Stimulated activated CD4-positive, alpha-beta T cell treated with anti-CD3 and anti-CD28 coated beads, Interleukin-15, amount 100 ng/mL, for 24 hours (primary cell): ENCODE measurements around the gene CHST3.
A peak's percentile ranks its signal among the peaks of the same experiment; 100 is the strongest.
"Not testable (repeated sequence)": the region's sequence is repeated elsewhere in the genome, so short reads cannot be mapped to it uniquely, and the experiment has no call there.

Experiments
- DNase-seq: peaks from one replicate; pipeline ENCODE4 v3.0.0-alpha.2; 2020

Gene CHST3

GRCh38 chr10:71950683-71951082, 13.5 kb upstream of the CHST3 start:
- DNase-seq, result no peak

GRCh38 chr10:71952745-71953144, 11.4 kb upstream of the CHST3 start:
- no peak for DNase-seq

DNA sequence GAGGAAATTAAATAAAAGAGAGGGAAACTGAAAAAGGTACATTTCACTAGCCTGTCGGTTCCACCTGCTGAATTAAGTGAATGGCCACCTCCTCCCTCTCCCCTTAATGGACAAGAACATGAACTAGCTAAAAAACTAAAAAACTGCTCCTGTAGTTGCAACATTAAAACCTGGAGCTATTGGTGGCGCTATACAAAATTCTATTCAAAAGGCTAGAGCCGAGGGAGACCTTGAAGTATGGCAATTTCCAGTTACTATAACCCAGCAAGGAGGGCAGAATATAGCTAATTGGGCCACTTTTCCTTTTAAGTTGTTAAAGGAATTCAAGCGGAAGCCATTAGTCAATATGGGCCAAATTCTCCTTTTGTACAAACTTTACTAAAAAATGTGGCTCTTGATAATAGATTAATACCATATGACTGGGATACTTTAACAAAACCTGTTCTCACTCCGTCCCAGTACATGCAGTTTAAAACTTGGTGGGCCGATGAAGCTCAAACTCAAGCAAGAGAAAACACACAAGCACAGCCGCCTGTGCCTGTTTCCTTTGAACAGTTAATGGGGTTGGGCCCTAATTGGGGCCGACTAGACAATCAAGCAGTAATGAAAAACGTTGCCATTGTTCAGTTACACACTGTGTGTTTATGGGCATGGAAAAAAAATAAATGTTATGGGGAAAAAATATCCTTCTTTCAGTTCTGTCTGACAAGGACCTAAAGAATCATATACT, 6.5 kb upstream of the CHST3 start:
- DNase-seq, result no peak

DNA sequence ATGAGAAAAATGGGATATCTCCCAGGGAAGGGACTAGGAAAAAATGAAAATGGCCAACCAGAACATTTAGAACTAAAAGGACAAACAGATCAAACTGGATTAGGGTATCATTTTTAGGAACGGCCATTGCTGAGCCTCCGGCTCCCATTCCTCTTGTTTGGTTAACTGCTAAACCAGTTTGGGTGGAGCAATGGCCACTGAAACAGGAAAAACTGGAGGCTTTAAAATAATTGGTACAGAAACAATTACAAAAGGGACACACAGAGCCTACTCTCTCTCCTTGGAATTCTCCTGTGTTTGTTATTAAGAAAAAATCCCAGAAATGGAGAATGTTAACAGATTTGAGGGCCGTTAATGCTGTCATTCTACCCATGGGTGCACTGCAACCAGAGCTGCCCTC, 4.7 kb upstream of the CHST3 start:
- DNase-seq, result no peak

DNA sequence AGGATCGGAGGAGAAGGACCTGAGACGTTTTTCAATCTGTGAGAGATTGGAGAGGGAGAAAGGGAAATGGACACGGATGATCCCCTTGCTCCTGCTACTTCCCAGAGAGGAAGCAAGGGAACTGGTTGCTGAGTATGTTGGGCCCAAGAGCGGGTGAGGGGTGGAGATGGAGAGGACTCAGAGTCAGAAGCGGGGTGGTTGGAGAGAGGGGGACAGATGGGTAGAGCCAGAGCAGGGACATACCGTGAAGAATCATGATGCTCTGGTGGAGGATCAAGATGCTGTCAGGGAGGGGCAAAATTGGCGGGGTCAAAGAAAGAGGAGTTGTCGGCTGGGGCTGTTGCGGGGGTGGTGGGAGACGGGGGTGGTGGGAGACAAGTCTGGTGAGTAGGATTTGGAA, 2.4 kb upstream of the CHST3 start:
- DNase-seq, result no peak

GRCh38 chr10:71962901-71963300, 1.3 kb upstream of the CHST3 start:
- DNase-seq, result no peak

GRCh38 chr10:71963351-71964097, 671 bp upstream of the CHST3 start:
- no peak for DNase-seq

DNA sequence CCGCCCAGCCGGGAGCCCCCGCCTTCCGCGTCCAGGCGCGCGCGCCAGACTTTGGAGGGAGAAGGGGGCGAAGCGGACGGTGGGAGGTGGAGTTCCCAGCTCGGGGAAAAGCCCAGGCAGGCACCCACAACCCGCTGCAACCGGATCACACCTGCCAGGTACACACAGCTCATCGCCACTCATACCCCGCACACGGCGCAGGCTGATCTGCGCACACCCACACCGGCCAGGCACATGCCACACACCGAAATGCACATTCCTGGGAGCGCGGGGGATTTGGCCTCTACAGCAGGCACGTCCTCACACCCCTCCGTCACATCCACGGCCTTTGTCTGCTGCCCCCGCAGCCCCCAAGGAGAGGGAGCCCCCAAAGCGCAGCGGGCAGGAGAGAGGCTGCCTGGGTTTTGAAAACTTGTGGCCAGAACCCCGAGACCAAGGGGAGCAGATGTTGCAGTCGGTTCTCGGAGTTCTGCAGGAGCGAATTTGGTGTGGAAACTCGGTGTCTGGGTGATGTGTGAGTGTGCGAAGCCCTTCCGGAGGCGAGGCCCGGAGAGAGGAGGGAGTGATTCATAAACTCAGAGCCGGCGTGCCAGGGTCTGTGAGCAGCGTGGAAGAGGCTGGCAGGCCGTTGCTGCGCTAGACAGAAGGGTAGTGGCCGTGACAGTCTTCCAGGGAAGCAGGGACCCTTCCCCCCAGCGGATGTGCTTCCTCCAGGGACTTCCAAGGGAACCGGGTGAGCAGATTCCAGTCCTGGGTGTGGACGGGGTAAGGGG, 734 bp downstream of the CHST3 start:
- peak; percentile 77 for DNase-seq

GRCh38 chr10:71965623-71966022, 1.4 kb downstream of the CHST3 start:
- DNase-seq, result no peak

DNA sequence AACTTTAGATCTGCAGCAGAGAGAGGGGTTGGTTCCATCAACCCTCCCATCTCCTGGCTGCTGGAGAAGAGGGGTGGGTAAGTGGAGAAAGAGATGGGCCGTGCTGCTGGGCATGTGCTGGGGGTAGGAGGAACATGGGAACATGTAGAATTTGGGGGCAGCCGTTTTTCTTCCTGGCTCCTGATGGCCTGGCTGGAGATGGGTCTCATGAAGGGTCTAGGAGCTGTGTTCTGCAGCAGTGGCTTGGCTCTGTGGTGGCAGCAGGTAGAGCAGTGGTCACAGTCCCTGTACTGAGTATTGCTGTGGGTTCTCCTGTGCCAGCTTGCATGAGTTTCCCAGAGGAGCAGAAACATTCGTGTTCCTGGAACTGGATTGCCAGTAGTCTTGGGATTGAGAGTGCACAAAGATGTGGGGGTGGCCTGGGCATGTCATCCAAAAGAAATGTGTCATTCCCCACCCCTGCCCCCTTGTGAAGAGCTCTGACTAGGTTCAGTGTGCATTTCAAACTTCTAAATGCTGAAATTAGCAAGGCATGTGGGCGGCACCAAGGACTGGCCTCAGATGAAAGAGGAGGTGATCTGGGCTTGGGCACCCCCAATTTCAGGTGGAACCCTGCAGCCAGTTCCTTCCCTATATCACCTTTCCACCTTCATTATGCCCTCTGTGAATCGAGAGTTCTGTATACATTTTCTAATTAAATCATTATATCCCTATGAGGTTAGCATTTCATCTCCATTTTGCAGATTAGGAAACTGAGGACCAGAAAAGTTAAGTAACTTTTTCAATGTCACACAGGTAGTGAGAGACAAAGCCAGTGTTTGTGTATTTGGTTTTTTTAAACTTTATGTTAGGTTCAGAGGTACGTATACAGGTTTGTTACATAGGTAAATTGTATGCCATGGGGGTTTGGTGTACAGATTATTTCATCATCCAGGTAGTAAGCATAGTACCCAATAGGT, 2.1 kb downstream of the CHST3 start:
- no peak for DNase-seq

DNA sequence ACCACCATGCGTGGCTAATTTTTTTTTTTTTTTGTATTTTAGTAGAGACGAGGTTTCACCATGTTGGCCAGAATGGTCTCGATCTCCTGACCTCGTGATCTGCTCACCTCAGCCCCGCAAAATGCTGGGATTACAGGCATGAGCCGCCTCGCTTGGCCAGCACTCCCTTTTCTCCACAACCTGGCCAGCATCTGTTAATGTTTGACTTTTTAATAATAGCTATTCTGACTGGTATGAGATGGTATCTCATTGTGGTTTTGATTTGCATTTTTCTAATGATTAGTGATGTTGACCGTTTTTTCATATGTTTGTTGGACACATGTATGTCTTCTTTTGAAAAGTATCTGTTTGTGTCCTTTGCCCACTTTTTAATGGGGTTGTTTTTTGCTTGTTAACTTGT, 3.8 kb downstream of the CHST3 start:
- DNase-seq, result not testable (repeated sequence)

DNA sequence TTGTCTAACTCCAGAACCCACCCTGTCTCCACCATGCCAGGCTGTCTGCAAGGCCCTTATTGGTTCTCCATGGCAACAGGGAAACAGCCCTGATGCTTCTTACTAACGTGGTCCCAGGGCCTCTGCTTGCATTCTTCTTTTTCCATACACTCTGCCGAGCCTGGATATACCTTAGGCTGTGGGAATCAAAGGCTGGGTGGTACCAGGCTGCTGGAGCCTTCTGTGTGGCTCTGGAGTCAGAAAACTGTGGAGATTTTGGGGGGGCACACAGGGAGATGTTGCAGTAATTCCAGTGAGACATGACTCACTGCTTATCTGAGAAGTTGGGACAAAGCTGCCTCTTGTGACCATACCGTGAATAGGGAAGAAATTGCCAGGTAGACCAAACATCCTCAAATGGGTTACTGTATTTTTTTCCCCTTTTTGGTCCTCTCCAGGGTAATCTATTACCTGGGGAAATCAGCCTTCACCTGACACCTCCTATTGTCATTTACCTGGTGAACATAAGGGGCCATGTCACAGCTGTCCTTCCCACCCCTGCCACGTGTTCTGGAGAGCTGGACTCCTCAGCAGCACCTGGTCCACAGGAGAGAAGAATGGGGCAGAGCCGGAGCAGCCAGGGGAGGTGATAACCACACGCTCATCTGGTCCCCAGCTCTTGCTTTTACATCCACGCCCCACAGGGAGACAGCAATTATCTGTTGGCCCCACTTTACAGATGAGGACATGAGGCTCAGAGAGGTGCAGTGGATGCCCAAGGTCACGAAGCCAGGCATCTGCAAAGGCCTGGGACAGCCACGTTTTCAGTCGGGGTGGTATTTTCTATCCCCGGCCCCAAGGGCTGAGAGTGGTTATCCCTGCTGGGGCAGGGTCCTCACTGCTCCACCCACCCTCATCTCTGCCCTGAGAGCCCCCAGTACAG, 4.6 kb downstream of the CHST3 start:
- no peak for DNase-seq

GRCh38 chr10:71969929-71970328, 5.7 kb downstream of the CHST3 start:
- DNase-seq, result no peak

DNA sequence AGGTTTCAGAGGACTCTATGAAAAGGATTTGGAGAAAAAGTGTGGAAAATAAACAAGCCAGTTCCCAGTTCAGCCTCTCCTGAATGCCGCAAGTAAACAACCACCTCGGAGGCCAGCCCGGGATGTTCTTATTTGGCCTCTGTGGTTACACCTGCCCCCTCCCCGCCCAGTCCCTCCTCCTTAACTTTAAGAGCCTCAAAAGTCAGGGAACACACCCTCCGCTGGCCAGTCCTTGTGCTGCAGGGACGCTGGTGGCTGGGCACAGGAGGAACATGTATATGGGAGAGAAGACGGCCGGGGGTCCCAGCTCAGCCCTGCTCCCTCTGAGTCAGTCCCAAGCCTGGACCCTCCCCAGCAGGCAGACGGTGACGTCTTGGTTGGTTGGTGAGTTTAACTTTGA, 6.1 kb downstream of the CHST3 start:
- no peak for DNase-seq

GRCh38 chr10:71970869-71971268, 6.7 kb downstream of the CHST3 start:
- no peak for DNase-seq

DNA sequence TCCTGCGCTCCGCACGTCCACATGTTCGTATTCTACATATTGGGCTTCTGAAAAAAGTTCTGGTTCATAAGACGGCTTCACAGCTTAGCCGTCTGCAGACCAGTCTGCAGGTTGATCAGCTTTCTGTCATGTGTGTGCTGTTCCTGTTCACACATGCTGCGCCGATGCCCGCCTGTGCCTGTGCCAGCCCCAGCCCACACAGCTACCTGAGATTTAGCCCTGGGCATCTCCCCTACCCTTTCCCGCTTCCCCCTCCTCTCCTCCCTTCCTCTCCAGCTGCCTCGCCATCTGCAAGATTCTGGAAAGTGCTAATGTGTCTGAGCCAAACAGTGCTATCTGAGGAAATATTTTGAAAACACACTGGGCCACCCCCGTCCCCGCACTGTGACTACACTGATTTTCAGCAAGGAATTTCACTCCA, 7.1 kb downstream of the CHST3 start:
- DNase-seq, result no peak

DNA sequence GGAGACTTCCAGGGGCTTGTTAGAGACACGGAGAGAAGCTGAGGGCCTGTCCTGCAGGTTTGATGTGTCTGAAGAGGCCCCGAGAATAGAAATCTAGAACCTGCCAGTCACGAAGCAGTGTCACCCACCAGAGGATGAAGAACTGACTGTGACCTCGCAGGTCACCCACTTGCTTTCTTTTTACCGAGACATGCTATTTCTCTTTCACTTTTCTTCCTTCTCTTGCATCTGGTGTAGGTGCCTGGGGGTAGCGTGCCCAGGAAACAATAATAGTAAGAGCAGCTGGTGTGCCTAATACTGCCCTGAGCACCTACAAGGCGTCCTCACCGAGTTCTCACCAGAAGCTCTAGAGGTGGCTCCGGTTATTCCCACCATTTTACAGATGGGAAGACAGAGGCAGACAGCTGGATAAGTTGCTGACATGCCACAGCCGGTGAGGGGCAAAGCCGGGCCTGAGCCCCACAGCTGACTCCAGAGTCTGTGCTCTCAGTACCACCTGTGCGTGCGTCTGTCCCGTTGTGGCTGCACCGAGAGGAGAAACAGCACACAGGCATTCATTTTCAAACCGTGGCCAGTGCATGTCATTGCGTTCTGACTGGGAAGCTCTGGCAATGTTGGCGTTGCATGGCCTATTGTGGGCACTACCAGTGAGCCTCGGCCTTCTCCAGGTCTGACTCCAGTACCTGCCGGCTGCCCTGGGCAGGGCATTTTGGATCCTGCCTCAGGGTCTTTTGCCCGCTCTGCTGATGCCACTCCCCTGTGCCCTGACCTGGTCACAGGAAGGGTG, 7.8 kb downstream of the CHST3 start:
- DNase-seq, result no peak

- no peak for DNase-seq
These were observed 8.8 kb downstream of the CHST3 start for GRCh38 chr10:71972746-71973695.

GRCh38 chr10:71973777-71974488, 9.7 kb downstream of the CHST3 start:
- DNase-seq, result peak; percentile 22
